ENCODE data around the gene SMDT1.
A peak's percentile ranks its signal among the peaks of the same experiment; 100 is the strongest.

The SMDT1 gene

DNA sequence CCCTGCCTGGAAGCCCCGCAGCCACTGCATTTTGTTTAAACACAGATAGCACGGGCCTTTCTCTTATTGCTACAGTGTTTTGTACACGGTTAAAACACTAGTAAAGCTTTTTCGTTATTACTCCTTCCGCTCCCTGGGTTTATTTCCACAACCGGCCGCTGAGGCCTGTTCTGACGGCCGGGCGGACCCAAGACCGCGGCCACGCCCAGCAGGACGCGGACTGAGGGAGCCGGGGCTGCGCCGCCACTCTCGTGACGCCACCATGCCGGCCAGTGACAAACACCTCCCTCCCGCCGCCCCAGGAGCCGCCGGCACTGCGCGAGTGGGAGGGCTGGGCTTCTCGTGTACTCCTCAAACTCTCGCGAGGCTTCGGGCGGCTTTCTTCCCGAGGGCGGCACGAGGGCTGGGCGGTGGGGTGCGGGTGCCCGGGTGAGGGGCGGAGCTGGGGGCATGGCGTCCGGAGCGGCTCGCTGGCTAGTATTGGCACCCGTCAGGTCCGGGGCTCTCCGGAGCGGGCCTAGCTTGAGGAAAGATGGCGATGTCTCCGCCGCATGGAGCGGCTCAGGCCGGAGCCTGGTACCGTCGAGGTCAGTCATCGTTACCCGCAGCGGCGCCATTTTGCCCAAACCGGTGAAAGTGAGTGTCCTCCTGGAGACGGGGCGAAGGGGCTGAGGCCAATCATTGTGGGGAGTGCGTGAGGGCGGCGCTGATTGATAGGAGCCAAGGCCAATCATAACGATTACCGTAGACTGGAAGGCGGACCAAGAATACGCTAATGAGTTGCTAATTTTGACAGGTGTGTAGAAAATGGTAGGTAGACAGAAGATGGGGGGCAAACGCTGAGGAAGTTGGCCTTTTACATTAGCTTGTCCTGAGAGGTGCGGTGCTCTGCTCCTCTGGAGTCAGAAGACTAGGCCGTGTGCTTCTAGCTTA, at the start of gene SMDT1 (continued):
- TF ChIP-seq, protein P1, sequence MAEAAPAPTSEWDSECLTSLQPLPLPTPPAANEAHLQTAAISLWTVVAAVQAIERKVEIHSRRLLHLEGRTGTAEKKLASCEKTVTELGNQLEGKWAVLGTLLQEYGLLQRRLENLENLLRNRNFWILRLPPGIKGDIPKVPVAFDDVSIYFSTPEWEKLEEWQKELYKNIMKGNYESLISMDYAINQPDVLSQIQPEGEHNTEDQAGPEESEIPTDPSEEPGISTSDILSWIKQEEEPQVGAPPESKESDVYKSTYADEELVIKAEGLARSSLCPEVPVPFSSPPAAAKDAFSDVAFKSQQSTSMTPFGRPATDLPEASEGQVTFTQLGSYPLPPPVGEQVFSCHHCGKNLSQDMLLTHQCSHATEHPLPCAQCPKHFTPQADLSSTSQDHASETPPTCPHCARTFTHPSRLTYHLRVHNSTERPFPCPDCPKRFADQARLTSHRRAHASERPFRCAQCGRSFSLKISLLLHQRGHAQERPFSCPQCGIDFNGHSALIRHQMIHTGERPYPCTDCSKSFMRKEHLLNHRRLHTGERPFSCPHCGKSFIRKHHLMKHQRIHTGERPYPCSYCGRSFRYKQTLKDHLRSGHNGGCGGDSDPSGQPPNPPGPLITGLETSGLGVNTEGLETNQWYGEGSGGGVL (tag by site-specific recombination; IDR thresholded peaks at IDR 0.05): peak; percentile 79
- TF ChIP-seq EGR2 (tag by site-specific recombination; IDR thresholded peaks at IDR 0.05; ENCODE audit: low read depth): peak; percentile 91
- TF ChIP-seq ZNF558 (tag by site-specific recombination; IDR thresholded peaks at IDR 0.05): no peak
- TF ChIP-seq BCL6B (tag by site-specific recombination; IDR thresholded peaks at IDR 0.05): no peak
- no peak for TF ChIP-seq ZNF354C (tag by site-specific recombination; IDR thresholded peaks at IDR 0.05; ENCODE audit: borderline replicate concordance, low read depth)
- no peak for TF ChIP-seq ZNF211 (tag by site-specific recombination; IDR thresholded peaks at IDR 0.05; ENCODE audit: low read depth)
- peak; percentile 97 for TF ChIP-seq ZNF777 (tag by site-specific recombination; IDR thresholded peaks at IDR 0.05; ENCODE audit: borderline replicate concordance)
- TF ChIP-seq YY1 (tag by site-specific recombination; IDR thresholded peaks at IDR 0.05): peak; percentile 98
- peak; percentile 65; the same call in 1 of the 2 replicates for TF ChIP-seq ZBTB21 (tag by site-specific recombination; IDR thresholded peaks at IDR 0.05)
- TF ChIP-seq, protein P2, sequence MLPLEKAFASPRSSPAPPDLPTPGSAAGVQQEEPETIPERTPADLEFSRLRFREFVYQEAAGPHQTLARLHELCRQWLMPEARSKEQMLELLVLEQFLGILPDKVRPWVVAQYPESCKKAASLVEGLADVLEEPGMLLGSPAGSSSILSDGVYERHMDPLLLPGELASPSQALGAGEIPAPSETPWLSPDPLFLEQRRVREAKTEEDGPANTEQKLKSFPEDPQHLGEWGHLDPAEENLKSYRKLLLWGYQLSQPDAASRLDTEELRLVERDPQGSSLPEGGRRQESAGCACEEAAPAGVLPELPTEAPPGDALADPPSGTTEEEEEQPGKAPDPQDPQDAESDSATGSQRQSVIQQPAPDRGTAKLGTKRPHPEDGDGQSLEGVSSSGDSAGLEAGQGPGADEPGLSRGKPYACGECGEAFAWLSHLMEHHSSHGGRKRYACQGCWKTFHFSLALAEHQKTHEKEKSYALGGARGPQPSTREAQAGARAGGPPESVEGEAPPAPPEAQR (tag by site-specific recombination; IDR thresholded peaks at IDR 0.05): no peak
- TF ChIP-seq PRDM1 (tag by site-specific recombination; IDR thresholded peaks at IDR 0.05): peak; percentile 72; the same call in 1 of the 2 replicates
- TF ChIP-seq ZNF585B (tag by site-specific recombination; IDR thresholded peaks at IDR 0.05): no peak
- TF ChIP-seq IKZF3 (tag by site-specific recombination; IDR thresholded peaks at IDR 0.05): no peak
- TF ChIP-seq KLF7 (tag by site-specific recombination; IDR thresholded peaks at IDR 0.05; ENCODE audit: borderline replicate concordance): peak; percentile 86
- TF ChIP-seq ZNF571 (tag by site-specific recombination; IDR thresholded peaks at IDR 0.05): no peak
- TF ChIP-seq ZNF155 (tag by site-specific recombination; IDR thresholded peaks at IDR 0.05): no peak
- TF ChIP-seq, protein P3, sequence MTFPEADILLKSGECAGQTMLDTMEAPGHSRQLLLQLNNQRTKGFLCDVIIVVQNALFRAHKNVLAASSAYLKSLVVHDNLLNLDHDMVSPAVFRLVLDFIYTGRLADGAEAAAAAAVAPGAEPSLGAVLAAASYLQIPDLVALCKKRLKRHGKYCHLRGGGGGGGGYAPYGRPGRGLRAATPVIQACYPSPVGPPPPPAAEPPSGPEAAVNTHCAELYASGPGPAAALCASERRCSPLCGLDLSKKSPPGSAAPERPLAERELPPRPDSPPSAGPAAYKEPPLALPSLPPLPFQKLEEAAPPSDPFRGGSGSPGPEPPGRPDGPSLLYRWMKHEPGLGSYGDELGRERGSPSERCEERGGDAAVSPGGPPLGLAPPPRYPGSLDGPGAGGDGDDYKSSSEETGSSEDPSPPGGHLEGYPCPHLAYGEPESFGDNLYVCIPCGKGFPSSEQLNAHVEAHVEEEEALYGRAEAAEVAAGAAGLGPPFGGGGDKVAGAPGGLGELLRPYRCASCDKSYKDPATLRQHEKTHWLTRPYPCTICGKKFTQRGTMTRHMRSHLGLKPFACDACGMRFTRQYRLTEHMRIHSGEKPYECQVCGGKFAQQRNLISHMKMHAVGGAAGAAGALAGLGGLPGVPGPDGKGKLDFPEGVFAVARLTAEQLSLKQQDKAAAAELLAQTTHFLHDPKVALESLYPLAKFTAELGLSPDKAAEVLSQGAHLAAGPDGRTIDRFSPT (tag by site-specific recombination; IDR thresholded peaks at IDR 0.05): peak; percentile 100
- TF ChIP-seq ZNF785 (tag by site-specific recombination; IDR thresholded peaks at IDR 0.05): 0 out of 2 replicates have a peak, but pooled peaks have one; percentile 52
- no peak for TF ChIP-seq ZNF596 (tag by site-specific recombination; IDR thresholded peaks at IDR 0.05)
- no peak for TF ChIP-seq ZFP37 (tag by site-specific recombination; IDR thresholded peaks at IDR 0.05)
- no peak for TF ChIP-seq RBAK (tag by site-specific recombination; IDR thresholded peaks at IDR 0.05)
- no peak for TF ChIP-seq ZNF830 (tag by site-specific recombination; IDR thresholded peaks at IDR 0.05; ENCODE audit: low read depth)
- TF ChIP-seq KLF8 (tag by site-specific recombination; IDR thresholded peaks at IDR 0.05): peak; percentile 98
- TF ChIP-seq ZNF610 (tag by site-specific recombination; IDR thresholded peaks at IDR 0.05; ENCODE audit: borderline replicate concordance): peak; percentile 88; the same call in 1 of the 2 replicates
- no peak for TF ChIP-seq ZNF791 (tag by site-specific recombination; IDR thresholded peaks at IDR 0.05)
- no peak for TF ChIP-seq BCL11A (tag by site-specific recombination; IDR thresholded peaks at IDR 0.05; ENCODE audit: low read depth)
- TF ChIP-seq SP3 (tag by site-specific recombination; IDR thresholded peaks at IDR 0.05): peak; percentile 94
- peak; percentile 89 for TF ChIP-seq ZNF629 (tag by site-specific recombination; IDR thresholded peaks at IDR 0.05)
- TF ChIP-seq GLI4 (tag by site-specific recombination; IDR thresholded peaks at IDR 0.05): no peak
- no peak for TF ChIP-seq ZNF426 (tag by site-specific recombination; IDR thresholded peaks at IDR 0.05)
- no peak for TF ChIP-seq ZNF701 (tag by site-specific recombination; IDR thresholded peaks at IDR 0.05)
- TF ChIP-seq MEIS1 (CRISPR knock-in tag; IDR thresholded peaks at IDR 0.05; ENCODE audit: borderline replicate concordance): no peak
- no peak for TF ChIP-seq HOXA7 (CRISPR knock-in tag; IDR thresholded peaks at IDR 0.05; ENCODE audit: borderline replicate concordance)
